Activated naive CD8-positive, alpha-beta T cell treated with anti-CD3 and anti-CD28 coated beads, Interleukin-2, amount 10 ng/mL, durations not matched to agents 7 days and 5 days (primary cell): ENCODE measurements around the gene KIRREL3. TPM values are rescaled to one million over a fixed set of nuclear protein-coding genes. Genes with fewer than 3 reads are reported as not detected.

Source experiments
- ATAC-seq: fragments of 150-1000 bp; cut with Tn5 transposase; one replicate; pipeline ENCODE4 v1.10.0; 2021; ENCODE audit warnings: low read depth, moderate library complexity
- POLR2A ChIA-PET: fragments of 350-600 bp; sonication (Branson Sonifier 250); formaldehyde crosslinking; loops from one replicate; lab custom pipeline; 2021; ENCODE audit warnings: antibody characterized with exemption; lab: Charles Lee
- DNase-seq: peaks from one replicate; pipeline ENCODE4 v3.0.0; 2021
- H3K27ac Mint-ChIP-seq: one replicate; pipeline ENCODE4 v1.8.0; 2022; ENCODE audit warnings: mild to moderate bottlenecking, mixed read lengths
- H3K27me3 Mint-ChIP-seq: one replicate; pipeline ENCODE4 v1.8.0; 2022; ENCODE audit warnings: mild to moderate bottlenecking, moderate library complexity, mixed read lengths
- H3K36me3 Mint-ChIP-seq: one replicate; pipeline ENCODE4 v1.8.0; 2021; ENCODE audit warnings: mild to moderate bottlenecking, mixed read lengths
- H3K4me1 Mint-ChIP-seq: one replicate; pipeline ENCODE4 v1.8.0; 2021; ENCODE audit warnings: mixed read lengths
- H3K4me3 Mint-ChIP-seq: one replicate; pipeline ENCODE4 v1.8.0; 2022; ENCODE audit warnings: mild to moderate bottlenecking, moderate library complexity, mixed read lengths
- H3K9me3 Mint-ChIP-seq: one replicate; pipeline ENCODE4 v1.8.0; 2021; ENCODE audit warnings: mixed read lengths
- total RNA-seq, 2 experiments: library from RNA; stranded (reverse); gene quantifications; one replicate each; pipeline ENCODE4 v1.2.3, GENCODE V29; 2021

KIRREL3 gene
- total RNA-seq, 2 experiments from 2014 or later: not detected

- POLR2A ChIA-PET: no interaction called here
- Mint-ChIP-seq H3K27ac (no peak overlapping the region), H3K27me3 (peaks cover 8% of the 10 kb centered on the region), H3K4me1 (no peaks in the 10 kb centered on the region), H3K4me3 (no peak overlapping the region), H3K36me3 (no peaks in the 10 kb centered on the region), H3K9me3 (no peaks in the 10 kb centered on the region)
- ATAC-seq (no peak), DNase-seq (no peak)
Measured at GRCh38 chr11:126496576-126497337, 503.8 kb downstream of the KIRREL3 start.

- peaks cover 8% of the 10 kb centered on the region for H3K27me3 Mint-ChIP-seq
- no peak overlapping the region for H3K27ac Mint-ChIP-seq
- DNase-seq (no peak), ATAC-seq (no peak)
- POLR2A ChIA-PET: no interaction called here
- H3K36me3 Mint-ChIP-seq: no peaks in the 10 kb centered on the region
- no peaks in the 10 kb centered on the region for H3K9me3 Mint-ChIP-seq
- no peaks in the 10 kb centered on the region for H3K4me1 Mint-ChIP-seq
- H3K4me3 Mint-ChIP-seq: no peak overlapping the region
Measured at GRCh38 chr11:126495281-126496220, 505.0 kb downstream of the KIRREL3 start.

GRCh38 chr11:126494831-126495230 is 505.7 kb downstream of the KIRREL3 start:
- H3K4me3 Mint-ChIP-seq: no peak overlapping the region
- H3K27me3 Mint-ChIP-seq: peaks cover 2% of the 10 kb centered on the region
- no peaks in the 10 kb centered on the region for H3K9me3 Mint-ChIP-seq
- no peak for DNase-seq
- H3K27ac Mint-ChIP-seq: no peak overlapping the region
- POLR2A ChIA-PET: no interaction called here
- H3K36me3 Mint-ChIP-seq: no peaks in the 10 kb centered on the region
- H3K4me1 Mint-ChIP-seq: no peaks in the 10 kb centered on the region
- ATAC-seq: no peak

GRCh38 chr11:126492331-126493082 is 508.1 kb downstream of the KIRREL3 start:
- Mint-ChIP-seq H3K4me3 (no peak overlapping the region), H3K36me3 (no peaks in the 10 kb centered on the region), H3K27ac (no peak overlapping the region), H3K27me3 (peaks cover 2% of the 10 kb centered on the region), H3K4me1 (no peaks in the 10 kb centered on the region), H3K9me3 (no peaks in the 10 kb centered on the region)
- DNase-seq (no peak), ATAC-seq (no peak)
- POLR2A ChIA-PET: no interaction called here

GRCh38 chr11:126491092-126491491 is 509.5 kb downstream of the KIRREL3 start:
- Mint-ChIP-seq H3K4me3 (no peak overlapping the region), H3K27me3 (peaks cover 2% of the 10 kb centered on the region), H3K27ac (no peak overlapping the region), H3K36me3 (no peaks in the 10 kb centered on the region), H3K9me3 (no peaks in the 10 kb centered on the region), H3K4me1 (no peaks in the 10 kb centered on the region)
- POLR2A ChIA-PET: no interaction called here
- no peak for ATAC-seq
- no peak for DNase-seq

- no peaks in the 10 kb centered on the region for H3K9me3 Mint-ChIP-seq
- ATAC-seq: no peak
- H3K36me3 Mint-ChIP-seq: no peaks in the 10 kb centered on the region
- H3K27ac Mint-ChIP-seq: peak overlapping the region; percentile 1
- H3K4me3 Mint-ChIP-seq: no peak overlapping the region
- no peaks in the 10 kb centered on the region for H3K4me1 Mint-ChIP-seq
- no peaks in the 10 kb centered on the region for H3K27me3 Mint-ChIP-seq
- DNase-seq: no peak
- POLR2A ChIA-PET: no interaction called here
Measured at GRCh38 chr11:126489836-126490660, 510.5 kb downstream of the KIRREL3 start.

GRCh38 chr11:126488591-126489370 is 511.8 kb downstream of the KIRREL3 start:
- Mint-ChIP-seq H3K27me3 (no peaks in the 10 kb centered on the region), H3K4me1 (no peaks in the 10 kb centered on the region), H3K36me3 (no peaks in the 10 kb centered on the region), H3K27ac (no peak overlapping the region), H3K4me3 (no peak overlapping the region), H3K9me3 (no peaks in the 10 kb centered on the region)
- no peak for DNase-seq
- POLR2A ChIA-PET: no interaction called here
- ATAC-seq: no peak

- no peak overlapping the region for H3K27ac Mint-ChIP-seq
- no peaks in the 10 kb centered on the region for H3K9me3 Mint-ChIP-seq
- no peaks in the 10 kb centered on the region for H3K36me3 Mint-ChIP-seq
- POLR2A ChIA-PET: no interaction called here
- DNase-seq (no peak), ATAC-seq (no peak)
- H3K27me3 Mint-ChIP-seq: no peaks in the 10 kb centered on the region
- H3K4me1 Mint-ChIP-seq: no peaks in the 10 kb centered on the region
- H3K4me3 Mint-ChIP-seq: no peak overlapping the region
Measured at GRCh38 chr11:126487711-126488110, 512.9 kb downstream of the KIRREL3 start.

- POLR2A ChIA-PET: no interaction called here
- Mint-ChIP-seq H3K27ac (no peak overlapping the region), H3K36me3 (no peaks in the 10 kb centered on the region), H3K4me1 (peaks cover 2% of the 10 kb centered on the region), H3K27me3 (no peaks in the 10 kb centered on the region), H3K4me3 (no peak overlapping the region), H3K9me3 (no peaks in the 10 kb centered on the region)
- DNase-seq (no peak), ATAC-seq (no peak)
Measured at GRCh38 chr11:126485986-126486635, 514.5 kb downstream of the KIRREL3 start.

GRCh38 chr11:126485021-126485792 is 515.4 kb downstream of the KIRREL3 start:
- DNase-seq (no peak), ATAC-seq (no peak)
- Mint-ChIP-seq H3K27ac (no peak overlapping the region), H3K9me3 (no peaks in the 10 kb centered on the region), H3K4me1 (peaks cover 6% of the 10 kb centered on the region), H3K27me3 (no peaks in the 10 kb centered on the region), H3K36me3 (no peaks in the 10 kb centered on the region), H3K4me3 (no peak overlapping the region)
- POLR2A ChIA-PET: interaction anchor here (0.7 kb wide), 1 partner anchor 195 kb away, joined by 5 read pairs; no protein-coding TSS in a partner anchor

GRCh38 chr11:126484266-126484665 is 516.3 kb downstream of the KIRREL3 start:
- H3K36me3 Mint-ChIP-seq: no peaks in the 10 kb centered on the region
- POLR2A ChIA-PET: no interaction called here
- H3K27ac Mint-ChIP-seq: no peak overlapping the region
- no peak for DNase-seq
- H3K4me1 Mint-ChIP-seq: peaks cover 9% of the 10 kb centered on the region
- H3K9me3 Mint-ChIP-seq: no peaks in the 10 kb centered on the region
- no peak overlapping the region for H3K4me3 Mint-ChIP-seq
- no peaks in the 10 kb centered on the region for H3K27me3 Mint-ChIP-seq
- no peak for ATAC-seq
